DOHH2 (cell line): Measurements from ENCODE around the gene TMEM212.
"Not testable (repeated sequence)": the region's sequence is repeated elsewhere in the genome, so short reads cannot be mapped to it uniquely, and the experiment has no call there.

Experiments used
- EZH2phosphoT487 ChIP-seq: fragments of 200-600 bp; sonication (generic); IDR thresholded peaks from 2 replicates; pipeline ENCODE4 v1.6.1; 2017; ENCODE audit warnings: borderline replicate concordance, mild to moderate bottlenecking, antibody characterized with exemption, low read length, moderate library complexity, mixed read lengths
- TF ChIP-seq, protein P1 (sequence below): fragments of 200-600 bp; sonication (generic); IDR thresholded peaks from one replicate; pipeline ENCODE4 v1.5.1; 2014; ENCODE audit warnings: antibody characterized with exemption, mild to moderate bottlenecking, low read depth, low read length; ENCODE audit not compliant: poor library complexity, severe bottlenecking

DNA sequence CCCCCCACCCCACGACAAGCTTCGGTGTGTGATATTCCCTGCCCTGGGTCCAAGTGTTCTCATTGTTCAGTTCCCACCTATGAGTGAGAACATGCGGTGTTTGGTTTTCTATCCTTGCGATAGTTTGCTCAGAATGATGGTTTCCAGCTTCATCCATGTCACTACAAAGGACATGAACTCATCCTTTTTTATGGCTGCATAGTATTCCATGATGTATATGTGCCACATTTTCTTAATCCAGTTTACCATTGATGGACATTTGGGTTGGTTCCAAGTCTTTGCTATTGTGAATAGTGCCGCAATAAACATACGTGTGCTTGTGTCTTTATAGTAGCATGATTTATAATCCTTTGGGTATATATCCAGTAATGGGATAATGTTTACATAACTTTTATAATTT is 28.5 kb upstream of the TMEM212 start:
- TF ChIP-seq, protein P1, sequence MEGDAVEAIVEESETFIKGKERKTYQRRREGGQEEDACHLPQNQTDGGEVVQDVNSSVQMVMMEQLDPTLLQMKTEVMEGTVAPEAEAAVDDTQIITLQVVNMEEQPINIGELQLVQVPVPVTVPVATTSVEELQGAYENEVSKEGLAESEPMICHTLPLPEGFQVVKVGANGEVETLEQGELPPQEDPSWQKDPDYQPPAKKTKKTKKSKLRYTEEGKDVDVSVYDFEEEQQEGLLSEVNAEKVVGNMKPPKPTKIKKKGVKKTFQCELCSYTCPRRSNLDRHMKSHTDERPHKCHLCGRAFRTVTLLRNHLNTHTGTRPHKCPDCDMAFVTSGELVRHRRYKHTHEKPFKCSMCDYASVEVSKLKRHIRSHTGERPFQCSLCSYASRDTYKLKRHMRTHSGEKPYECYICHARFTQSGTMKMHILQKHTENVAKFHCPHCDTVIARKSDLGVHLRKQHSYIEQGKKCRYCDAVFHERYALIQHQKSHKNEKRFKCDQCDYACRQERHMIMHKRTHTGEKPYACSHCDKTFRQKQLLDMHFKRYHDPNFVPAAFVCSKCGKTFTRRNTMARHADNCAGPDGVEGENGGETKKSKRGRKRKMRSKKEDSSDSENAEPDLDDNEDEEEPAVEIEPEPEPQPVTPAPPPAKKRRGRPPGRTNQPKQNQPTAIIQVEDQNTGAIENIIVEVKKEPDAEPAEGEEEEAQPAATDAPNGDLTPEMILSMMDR, result not testable (repeated sequence)
- TF ChIP-seq EZH2phosphoT487, result not testable (repeated sequence)
